Stimulated activated CD8-positive, alpha-beta memory T cell treated with anti-CD3 and anti-CD28 coated beads, Interleukin-4, amount 100 ng/mL, for 24 hours (primary cell): ENCODE data around the gene NDUFAF5.

Experiments used
- DNase-seq: peaks from one replicate; pipeline ENCODE4 v3.0.0-alpha.2; 2020; ENCODE audit warnings: low read depth

The NDUFAF5 gene

GRCh38 chr20:13824459-13824858, 39.6 kb downstream of the NDUFAF5 start:
- no peak for DNase-seq

DNA sequence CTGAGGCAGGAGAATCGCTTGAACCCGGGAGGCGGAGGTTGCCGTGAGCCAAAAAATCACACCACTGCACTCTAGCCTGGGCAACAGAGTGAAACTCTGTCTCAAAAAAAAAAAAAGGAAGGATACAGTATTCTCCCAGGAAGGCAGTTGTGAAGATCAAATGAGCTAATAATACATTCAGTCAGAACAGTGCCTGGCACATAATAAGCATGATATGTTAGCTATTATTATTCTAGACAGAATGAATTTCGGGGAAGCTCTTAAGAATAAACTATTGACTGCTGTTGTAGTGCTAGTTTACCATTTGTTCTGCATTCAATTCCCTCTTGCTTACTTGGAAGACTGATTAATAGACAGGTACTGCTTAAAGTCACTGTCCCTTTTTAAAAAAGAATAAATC, 40.6 kb downstream of the NDUFAF5 start:
- no peak for DNase-seq

DNA sequence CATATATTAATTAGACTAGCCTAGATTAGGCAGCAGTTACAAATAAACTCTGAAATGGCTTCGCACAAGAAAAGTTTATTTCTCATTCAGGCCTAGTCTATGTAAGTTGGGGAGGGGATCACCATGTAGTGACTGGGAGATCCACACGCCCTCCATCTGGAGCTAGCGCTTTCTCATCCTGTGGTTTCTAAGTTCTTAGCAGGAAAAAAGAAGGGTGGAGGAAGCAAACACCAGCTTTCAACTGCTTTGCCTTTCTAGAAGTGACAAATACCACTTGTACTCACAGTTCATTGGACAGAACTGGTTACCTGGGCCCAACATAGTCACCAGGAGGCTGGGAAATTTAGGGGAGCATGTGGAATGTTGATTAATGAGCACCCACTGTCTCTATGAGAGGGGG, 46.6 kb downstream of the NDUFAF5 start:
- DNase-seq, result no peak

- DNase-seq, result no peak
Measured at GRCh38 chr20:13838664-13839063, 53.8 kb downstream of the NDUFAF5 start.

- DNase-seq, result no peak
Measured at GRCh38 chr20:13839421-13840092, 54.7 kb downstream of the NDUFAF5 start.

DNA sequence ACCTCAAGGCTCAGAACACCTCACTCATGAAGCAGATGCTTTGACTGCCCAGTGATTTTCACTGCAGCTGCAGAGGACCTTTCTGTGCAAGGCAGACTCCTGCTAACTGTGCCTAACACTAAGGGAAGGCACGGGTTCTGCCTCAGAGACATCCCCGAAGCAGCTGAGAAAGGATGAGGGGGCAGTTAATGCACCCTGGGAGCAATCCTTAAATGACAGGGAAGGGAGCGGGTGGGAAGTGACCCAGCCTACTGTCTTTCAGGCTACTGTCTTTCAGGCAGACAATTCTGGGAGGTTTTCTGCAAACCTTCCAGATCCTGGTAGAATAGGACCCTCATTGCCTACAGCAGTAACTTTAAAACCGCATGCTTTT, 55.3 kb downstream of the NDUFAF5 start:
- no peak for DNase-seq

DNA sequence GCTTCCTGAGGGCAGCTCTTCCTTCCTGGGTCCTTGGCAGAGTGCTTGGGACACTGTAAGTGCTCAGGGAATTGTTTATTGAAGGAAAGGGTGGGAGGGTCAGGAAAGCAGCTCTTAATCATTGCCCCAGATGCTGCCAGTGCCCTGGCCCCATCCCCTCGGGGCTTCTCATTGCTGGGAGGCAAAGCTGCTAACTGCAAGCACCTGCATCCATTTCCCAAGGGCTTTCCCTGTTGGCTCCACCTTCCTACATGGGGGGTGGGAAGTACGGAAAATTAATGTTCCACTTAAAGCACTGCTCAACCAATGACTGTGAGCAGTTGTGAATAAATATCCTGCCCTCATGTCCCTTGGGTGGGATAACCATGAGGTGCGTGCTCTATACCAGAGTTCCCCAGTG, 56.4 kb downstream of the NDUFAF5 start:
- DNase-seq, result no peak

DNA sequence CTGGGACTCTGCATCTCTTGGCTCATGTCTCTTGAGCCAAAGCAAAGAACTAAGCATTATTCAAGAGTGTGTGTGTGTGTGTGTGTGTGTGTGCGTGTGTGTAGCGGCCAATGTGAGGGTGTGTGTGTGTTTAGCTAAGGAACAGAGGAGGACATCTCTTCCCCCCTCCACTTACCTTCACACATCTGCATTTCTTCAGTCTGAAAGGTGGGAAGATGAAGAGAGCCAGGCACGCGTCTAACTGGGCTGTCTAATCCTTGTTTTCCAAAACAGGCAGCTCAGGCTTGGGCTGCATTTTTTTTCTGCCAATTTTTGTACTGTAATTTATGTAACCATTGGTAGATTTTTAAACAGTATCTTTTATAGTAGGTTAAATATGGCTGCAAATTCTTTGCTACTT, 59.5 kb downstream of the NDUFAF5 start:
- DNase-seq, result no peak

GRCh38 chr20:13851279-13851678, 66.5 kb downstream of the NDUFAF5 start:
- DNase-seq, result no peak

GRCh38 chr20:13852306-13852705, 67.5 kb downstream of the NDUFAF5 start:
- no peak for DNase-seq

- no peak for DNase-seq
Measured at GRCh38 chr20:13855613-13856012, 70.8 kb downstream of the NDUFAF5 start.

GRCh38 chr20:13856354-13856753, 71.5 kb downstream of the NDUFAF5 start:
- DNase-seq, result no peak

DNA sequence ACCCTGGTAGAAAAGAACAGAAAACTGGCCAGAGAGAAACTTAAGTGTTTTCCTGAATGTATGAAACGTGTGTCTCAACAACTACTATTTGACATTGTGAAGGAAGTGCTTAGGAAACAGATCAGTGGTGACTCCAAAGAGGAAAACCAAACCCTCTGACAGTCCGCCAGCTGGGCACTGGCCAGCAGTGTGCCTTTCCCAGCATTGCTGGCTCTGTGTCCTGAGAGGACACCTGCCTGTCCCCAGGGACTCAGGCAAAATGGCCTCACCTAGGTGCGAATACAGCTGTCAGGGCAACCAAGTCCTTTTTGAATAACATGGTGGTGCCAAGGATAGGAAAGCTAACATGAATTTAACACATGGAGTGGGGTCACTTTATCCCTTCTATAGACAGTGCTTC, 72.5 kb downstream of the NDUFAF5 start:
- no peak for DNase-seq

DNA sequence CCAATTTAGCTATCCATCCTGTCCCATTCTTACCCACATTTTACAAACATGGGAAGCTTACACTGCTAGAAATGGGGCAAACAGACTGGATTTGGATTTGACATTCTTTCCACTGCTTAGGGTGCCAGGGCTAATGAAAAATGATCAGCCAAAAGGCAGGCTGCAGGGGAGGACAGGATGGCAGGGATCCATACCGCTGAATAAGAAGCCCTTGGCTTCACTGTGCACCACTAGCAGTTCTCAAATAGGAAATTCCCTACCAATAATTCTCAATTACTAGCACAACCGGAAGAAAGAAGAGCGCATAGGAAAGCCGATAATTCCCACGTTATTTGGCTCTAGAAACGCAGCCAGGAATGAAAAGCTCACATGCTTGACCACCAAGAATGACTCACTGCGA, 73.1 kb downstream of the NDUFAF5 start:
- DNase-seq, result no peak

DNA sequence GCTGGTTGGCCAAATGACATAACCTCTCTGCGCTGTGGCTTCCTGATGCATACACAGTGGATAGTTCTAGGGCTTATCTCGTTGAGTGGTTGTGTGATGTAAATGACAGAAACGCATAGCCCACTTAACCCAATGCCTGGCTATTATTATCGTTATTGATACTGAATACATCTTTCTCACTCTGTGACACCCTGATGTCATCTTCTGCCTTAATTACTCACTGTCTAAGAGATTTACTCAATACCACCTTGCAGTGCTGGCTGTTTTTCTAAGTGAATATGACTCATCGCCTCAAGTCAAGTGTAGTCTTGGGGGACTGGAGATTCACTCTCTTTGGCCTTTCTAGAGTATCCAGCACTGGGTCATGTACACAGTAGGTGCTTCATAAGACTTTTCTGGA, 73.6 kb downstream of the NDUFAF5 start:
- DNase-seq, result no peak

GRCh38 chr20:13858871-13859270, 74.0 kb downstream of the NDUFAF5 start:
- DNase-seq, result no peak

- no peak for DNase-seq
Measured at GRCh38 chr20:13862245-13862644, 77.4 kb downstream of the NDUFAF5 start.

DNA sequence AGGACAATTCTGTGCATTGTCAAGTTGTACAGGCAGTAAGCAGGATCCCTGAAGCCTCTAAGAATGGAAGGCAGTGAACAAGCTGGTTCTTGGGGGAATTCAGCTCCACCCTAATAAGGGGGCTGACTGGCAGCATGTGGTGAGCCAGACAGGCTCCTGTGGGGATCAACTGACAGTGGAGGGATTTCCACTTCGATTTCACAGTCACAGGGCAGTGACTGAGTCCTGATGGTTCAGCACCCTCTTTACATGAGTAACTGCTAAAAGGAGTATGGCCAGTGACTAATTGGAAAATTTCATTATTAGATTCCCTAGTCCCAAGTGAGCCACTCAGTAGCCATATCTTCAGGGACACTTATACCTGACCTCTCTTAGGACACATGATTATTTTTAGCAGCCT, 78.4 kb downstream of the NDUFAF5 start:
- DNase-seq, result no peak

- no peak for DNase-seq
Measured at GRCh38 chr20:13865156-13865555, 80.3 kb downstream of the NDUFAF5 start.

- no peak for DNase-seq
Measured at GRCh38 chr20:13865791-13866351, 81.0 kb downstream of the NDUFAF5 start.

DNA sequence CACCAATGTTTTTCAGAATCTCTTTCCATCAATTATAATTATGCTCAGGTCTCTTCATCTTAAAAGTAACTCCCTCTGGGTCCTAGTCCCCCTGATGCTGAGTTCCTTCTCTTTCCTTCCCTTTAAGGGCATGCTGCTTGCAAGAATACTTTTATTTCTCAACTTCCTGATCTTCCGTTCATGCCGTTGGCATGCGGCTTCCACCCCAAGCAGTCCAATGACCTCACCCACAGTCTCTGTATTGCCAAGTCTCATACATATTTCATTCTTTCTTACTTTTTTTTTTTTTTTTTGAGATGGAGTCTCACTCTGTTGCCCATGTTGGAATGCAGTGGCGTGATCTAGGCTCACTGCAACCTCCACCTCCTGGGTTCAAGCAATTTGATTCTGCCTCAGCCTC, 83.5 kb downstream of the NDUFAF5 start:
- DNase-seq, result no peak

DNA sequence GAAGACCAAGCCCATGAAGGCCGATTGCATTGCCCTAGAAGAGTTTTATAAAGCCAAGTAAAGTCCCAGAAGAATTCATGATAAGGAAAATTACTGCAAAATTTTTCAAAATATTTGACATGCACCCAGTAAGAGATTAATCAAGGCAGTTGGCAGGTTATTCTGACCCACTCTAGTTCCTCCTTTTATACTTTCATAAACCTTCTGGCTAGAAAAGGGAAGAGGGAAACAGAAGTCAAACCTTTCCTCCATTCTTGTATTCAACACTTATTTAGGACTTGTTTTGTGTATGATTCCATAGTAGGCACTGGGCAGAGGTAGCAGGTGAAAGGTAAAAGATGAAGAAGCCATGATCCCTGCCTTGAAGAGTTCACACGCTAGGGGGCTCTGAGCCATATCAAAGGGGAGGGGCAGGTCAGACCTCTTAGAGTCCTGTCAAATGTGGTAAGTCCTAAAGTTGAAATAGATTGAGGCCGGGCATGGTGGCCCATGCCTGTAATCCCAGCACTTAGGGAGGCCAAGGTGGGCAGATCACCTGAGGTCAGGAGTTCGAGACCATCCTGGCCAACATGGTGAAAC, 85.4 kb downstream of the NDUFAF5 start:
- no peak for DNase-seq
